Peyer's patch (tissue), 4 donors: ENCODE data around the gene BCLAF1. TPM values are rescaled to one million over a fixed set of nuclear protein-coding genes. Genes with fewer than 3 reads are reported as not detected.

Experiments
- DNase-seq, 3 donors: peaks; one replicate each; pipeline ENCODE4 v3.0.0-alpha.2; 2017 to 2019
- H3K27ac ChIP-seq, 4 donors: fragments of 200-600 bp; sonication (generic); one replicate each; pipeline ENCODE4 v1.5.1; 2016 to 2019
- H3K27me3 ChIP-seq, 2 donors: fragments of 200-600 bp; sonication (generic); one replicate each; pipeline ENCODE4 v1.5.1; 2019
- H3K36me3 ChIP-seq, 3 donors: fragments of 200-600 bp; sonication (generic); one replicate each; pipeline ENCODE4 v1.5.1; 2016 to 2019
- H3K4me1 ChIP-seq, 4 donors: fragments of 200-600 bp; sonication (generic); one replicate each; pipeline ENCODE4 v1.5.1; 2016 to 2019
- H3K4me3 ChIP-seq, 4 donors: fragments of 200-600 bp; sonication (generic); 1 replicate in 3 of 4; 2 replicates in 1 of 4; pipeline ENCODE4 v1.5.1; 2016 to 2019; ENCODE audit warnings: mild to moderate bottlenecking in 1 of 4
- H3K9me3 ChIP-seq, 4 donors: fragments of 200-600 bp; sonication (generic); one replicate each; pipeline ENCODE4 v1.5.1; 2016 to 2019; ENCODE audit warnings: mild to moderate bottlenecking in 1 of 4
- CTCF ChIP-seq, 6 experiments: fragments of 450-650 bp in 4 of 6; fragments of 200-600 bp in 2 of 6; sonication (generic) in 1 of 6; IDR thresholded peaks; one replicate each; pipeline ENCODE4 v1.5.1; 2017 to 2019; ENCODE audit warnings: antibody characterized with exemption in 6 of 6, mild to moderate bottlenecking in 3 of 6, moderate library complexity in 1 of 6
- POLR2A ChIP-seq, 2 donors: fragments of 450-650 bp; IDR thresholded peaks; one replicate each; pipeline ENCODE4 v1.5.1; 2017; ENCODE audit warnings: antibody characterized with exemption in 2 of 2, mild to moderate bottlenecking in 2 of 2, moderate library complexity in 2 of 2
- total RNA-seq, 4 donors: library from RNA; depleted of rRNA; stranded (reverse); fragments of >200 nt; gene quantifications; one replicate each; pipeline ENCODE4 v1.1.0, GENCODE V29; 2016

BCLAF1 gene
- total RNA-seq, 4 donors from 2014 or later = 110 to 639 (median 135) TPM

GRCh38 chr6:136326038-136326553, 36.5 kb upstream of the BCLAF1 start:
- H3K9me3 ChIP-seq = no peaks in the 10 kb centered on the region
- TF ChIP-seq CTCF (IDR thresholded peaks at IDR 0.05) = no peak
- TF ChIP-seq POLR2A (IDR thresholded peaks at IDR 0.05) = no peak
- no peaks in the 10 kb centered on the region for H3K27me3 ChIP-seq
- H3K4me3 ChIP-seq = no peak overlapping the region
- no peaks in the 10 kb centered on the region for H3K4me1 ChIP-seq
- H3K27ac ChIP-seq = no peak overlapping the region
- H3K36me3 ChIP-seq = no peaks in the 10 kb centered on the region
- no peak for DNase-seq

GRCh38 chr6:136324686-136325380, 35.2 kb upstream of the BCLAF1 start:
- no peak for DNase-seq
- H3K27me3 ChIP-seq = no peaks in the 10 kb centered on the region

GRCh38 chr6:136323431-136324112, 33.9 kb upstream of the BCLAF1 start:
- H3K9me3 ChIP-seq = no peaks in the 10 kb centered on the region
- no peak for TF ChIP-seq CTCF (IDR thresholded peaks at IDR 0.05)
- no peak for TF ChIP-seq POLR2A (IDR thresholded peaks at IDR 0.05)
- no peaks in the 10 kb centered on the region for H3K36me3 ChIP-seq
- no peak overlapping the region for H3K4me3 ChIP-seq
- H3K27me3 ChIP-seq = no peaks in the 10 kb centered on the region
- no peaks in the 10 kb centered on the region for H3K4me1 ChIP-seq
- no peak overlapping the region for H3K27ac ChIP-seq
- no peak for DNase-seq

More at GRCh38 chr6:136324686-136325380, 35.2 kb upstream of the BCLAF1 start:
- TF ChIP-seq CTCF (IDR thresholded peaks at IDR 0.05) (no peak), POLR2A (IDR thresholded peaks at IDR 0.05) (no peak)
- peak overlapping the region in 1 of 4 donors; percentile 10 for H3K27ac ChIP-seq
- H3K9me3 ChIP-seq = no peaks in the 10 kb centered on the region
- no peaks in the 10 kb centered on the region for H3K4me1 ChIP-seq
- H3K36me3 ChIP-seq = no peaks in the 10 kb centered on the region
- H3K4me3 ChIP-seq = no peak overlapping the region

GRCh38 chr6:136319732-136320131, 30.1 kb upstream of the BCLAF1 start:
- no peak overlapping the region for H3K27ac ChIP-seq
- H3K9me3 ChIP-seq = no peaks in the 10 kb centered on the region
- no peak for DNase-seq
- H3K4me3 ChIP-seq = no peak overlapping the region
- no peaks in the 10 kb centered on the region for H3K4me1 ChIP-seq
- H3K27me3 ChIP-seq = no peaks in the 10 kb centered on the region
- H3K36me3 ChIP-seq = no peaks in the 10 kb centered on the region
- TF ChIP-seq POLR2A (IDR thresholded peaks at IDR 0.05) = no peak
- TF ChIP-seq CTCF (IDR thresholded peaks at IDR 0.05) = no peak

GRCh38 chr6:136318676-136319075, 29.0 kb upstream of the BCLAF1 start:
- no peak for DNase-seq
- no peak for TF ChIP-seq POLR2A (IDR thresholded peaks at IDR 0.05)
- TF ChIP-seq CTCF (IDR thresholded peaks at IDR 0.05) = no peak
- Histone ChIP-seq H3K9me3 (no peaks in the 10 kb centered on the region), H3K4me1 (no peaks in the 10 kb centered on the region), H3K27ac (no peak overlapping the region), H3K36me3 (no peaks in the 10 kb centered on the region), H3K27me3 (no peaks in the 10 kb centered on the region), H3K4me3 (no peak overlapping the region)
